Stimulated activated CD4-positive, alpha-beta T cell treated with anti-CD3 and anti-CD28 coated beads, Interleukin-4, amount 100 ng/mL, for 24 hours (primary cell): Measurements from ENCODE around the gene RAB6B.

ENCODE experiments used
- DNase-seq: peaks from one replicate; pipeline ENCODE4 v3.0.0-alpha.2; 2020

The RAB6B gene

DNA sequence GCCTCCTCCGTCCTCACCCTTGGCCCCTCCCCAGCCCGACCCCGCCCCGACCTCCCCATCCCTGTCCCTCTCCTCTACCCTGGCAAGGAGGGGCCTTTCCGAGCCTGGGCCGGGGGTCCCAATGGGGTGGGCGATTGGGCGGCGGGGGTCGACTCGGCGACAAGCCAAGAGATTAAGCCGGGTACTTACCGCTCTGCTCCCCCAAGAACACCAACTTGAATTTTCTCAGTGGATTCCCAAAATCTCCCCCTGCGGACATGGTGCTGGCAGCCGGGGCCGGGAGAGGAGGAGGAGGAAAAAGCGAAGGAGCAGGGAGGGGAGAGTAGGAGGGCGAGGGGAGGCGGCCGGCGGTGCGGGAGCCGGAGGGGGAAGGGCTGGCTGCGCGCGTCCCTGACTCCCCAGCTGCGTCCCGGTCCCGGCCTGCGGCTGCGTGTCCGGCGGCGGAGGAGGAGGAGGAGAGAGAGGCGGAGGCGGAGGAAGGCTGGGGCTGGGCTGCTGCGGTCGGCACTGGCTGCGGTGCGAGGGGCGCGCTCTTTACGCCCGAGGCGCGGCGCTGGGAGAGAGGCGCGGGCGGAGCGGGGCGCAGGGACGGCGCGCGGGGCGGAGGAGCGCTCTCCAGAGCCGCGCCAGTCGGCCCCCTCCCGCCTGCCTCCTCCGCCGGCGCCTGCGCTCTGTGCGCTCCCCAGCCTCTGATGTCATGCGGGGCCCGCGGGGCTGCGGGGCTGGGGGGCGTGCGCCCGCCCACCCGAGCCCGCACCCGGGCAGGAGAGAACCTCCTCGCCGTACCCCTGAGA, at the start of gene RAB6B:
Gene RAB6B (minus strand): TSS at position 675 of the 794 bp plus-strand sequence. CDS start 416 bp downstream, at position 259.
- DNase-seq = no peak

DNA sequence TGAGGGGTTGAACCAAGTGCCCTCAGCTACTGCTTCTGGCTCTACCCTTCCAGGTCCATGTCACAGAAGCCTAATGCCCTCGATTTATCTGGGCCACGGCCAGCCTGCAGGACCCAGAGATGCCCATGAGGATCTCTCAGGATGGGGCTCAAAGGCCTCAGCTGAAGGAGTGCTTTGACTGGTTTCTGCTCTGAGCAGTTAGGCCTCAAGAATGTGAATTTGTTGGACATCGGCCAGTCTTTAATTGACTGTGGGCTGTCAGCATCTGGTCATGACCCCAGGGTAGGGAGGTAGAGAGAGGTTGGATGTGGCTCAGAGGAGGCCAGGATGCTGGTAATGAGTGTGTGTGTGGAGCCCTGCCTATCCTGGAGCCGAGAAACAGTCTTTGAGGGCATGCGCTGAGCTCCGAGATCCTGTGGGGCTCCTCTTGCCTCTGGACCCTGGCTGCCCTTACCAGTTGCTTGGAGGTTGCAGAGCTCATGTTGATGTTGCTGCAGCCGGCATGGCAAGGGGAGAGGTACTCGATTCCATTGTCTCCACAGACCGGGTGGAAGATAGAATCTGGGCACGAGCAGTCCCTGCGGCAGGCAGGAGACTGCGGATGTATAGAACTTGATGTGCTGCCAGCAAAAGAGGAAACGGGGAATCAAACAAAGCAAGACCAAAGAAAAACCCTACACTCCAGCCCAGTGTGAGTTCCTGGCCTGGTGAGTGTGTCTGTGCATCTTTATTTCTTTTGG, 49.1 kb upstream of the RAB6B start:
- no peak for DNase-seq

- no peak for DNase-seq
Measured at GRCh38 chr3:133944181-133944580, 48.5 kb upstream of the RAB6B start.

DNA sequence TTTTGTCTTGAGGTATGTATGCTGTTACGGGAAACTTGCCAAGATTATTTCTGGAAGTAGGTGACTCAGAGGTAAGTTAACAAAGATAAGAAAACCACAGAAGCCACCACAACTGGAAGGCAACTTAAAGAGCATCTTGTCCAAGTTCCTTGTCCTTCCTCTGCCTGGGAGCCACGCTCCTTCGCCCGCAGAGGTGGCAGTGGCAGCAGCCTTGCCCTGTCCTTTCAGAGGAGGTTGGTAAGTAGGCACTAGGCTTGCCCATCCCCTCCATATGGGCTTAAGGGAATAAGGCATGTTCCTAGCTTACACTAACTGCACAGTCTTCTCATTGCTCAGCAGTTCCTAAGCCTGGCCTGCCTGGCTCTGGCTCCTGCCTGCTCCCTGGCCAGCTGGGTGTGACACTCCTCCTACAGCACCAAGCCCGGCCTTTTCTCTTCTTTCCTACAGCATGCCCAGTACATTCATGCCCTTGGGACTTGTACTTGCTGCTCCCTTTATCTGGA, 48.0 kb upstream of the RAB6B start:
- no peak for DNase-seq

DNA sequence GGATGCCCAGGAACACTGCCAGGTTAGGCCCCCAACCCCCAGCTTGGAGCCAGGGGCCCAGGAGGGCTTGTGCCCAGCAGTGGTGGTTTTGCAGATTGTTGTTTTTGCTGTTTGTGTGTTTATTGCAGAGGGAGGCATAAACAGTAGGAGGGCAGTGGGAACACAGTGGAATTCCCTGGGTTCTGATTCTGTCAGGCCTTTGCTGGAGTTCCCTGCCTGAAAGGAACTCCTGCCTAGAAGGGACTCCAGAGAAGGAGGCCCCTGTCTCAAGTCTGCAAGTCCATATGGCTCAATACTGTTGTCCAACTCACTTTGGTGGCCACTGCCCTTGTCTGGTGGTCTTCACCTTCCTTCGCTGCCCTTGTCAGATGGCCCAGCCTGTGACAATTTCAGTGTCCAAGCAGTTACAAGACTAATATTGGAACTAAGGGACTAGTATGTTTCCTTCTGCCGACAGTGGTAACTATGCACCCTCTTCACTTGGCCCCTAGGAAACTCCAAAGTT, 47.4 kb upstream of the RAB6B start:
- no peak for DNase-seq

GRCh38 chr3:133941415-133941821, 45.7 kb upstream of the RAB6B start:
- DNase-seq = no peak

- DNase-seq = no peak
Measured at GRCh38 chr3:133940536-133940935, 44.9 kb upstream of the RAB6B start.

DNA sequence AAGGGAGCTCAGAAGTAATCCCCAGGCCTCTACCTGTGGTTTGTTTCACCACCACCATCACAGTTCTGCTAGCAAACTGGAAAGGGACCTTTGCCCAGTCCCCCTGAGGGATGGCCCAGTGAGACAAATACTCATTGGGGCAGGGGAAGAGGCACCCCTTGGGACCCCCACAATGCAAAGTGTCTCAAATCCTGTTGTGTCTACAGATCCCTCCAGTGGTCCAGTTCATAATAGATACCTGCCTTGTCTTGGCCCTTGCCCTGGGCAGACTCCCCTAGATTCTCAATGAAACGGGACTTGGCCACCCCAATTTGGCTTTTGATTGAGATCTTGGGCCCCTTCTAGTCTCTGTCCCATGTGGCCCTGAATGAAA, 43.8 kb upstream of the RAB6B start:
- no peak for DNase-seq

DNA sequence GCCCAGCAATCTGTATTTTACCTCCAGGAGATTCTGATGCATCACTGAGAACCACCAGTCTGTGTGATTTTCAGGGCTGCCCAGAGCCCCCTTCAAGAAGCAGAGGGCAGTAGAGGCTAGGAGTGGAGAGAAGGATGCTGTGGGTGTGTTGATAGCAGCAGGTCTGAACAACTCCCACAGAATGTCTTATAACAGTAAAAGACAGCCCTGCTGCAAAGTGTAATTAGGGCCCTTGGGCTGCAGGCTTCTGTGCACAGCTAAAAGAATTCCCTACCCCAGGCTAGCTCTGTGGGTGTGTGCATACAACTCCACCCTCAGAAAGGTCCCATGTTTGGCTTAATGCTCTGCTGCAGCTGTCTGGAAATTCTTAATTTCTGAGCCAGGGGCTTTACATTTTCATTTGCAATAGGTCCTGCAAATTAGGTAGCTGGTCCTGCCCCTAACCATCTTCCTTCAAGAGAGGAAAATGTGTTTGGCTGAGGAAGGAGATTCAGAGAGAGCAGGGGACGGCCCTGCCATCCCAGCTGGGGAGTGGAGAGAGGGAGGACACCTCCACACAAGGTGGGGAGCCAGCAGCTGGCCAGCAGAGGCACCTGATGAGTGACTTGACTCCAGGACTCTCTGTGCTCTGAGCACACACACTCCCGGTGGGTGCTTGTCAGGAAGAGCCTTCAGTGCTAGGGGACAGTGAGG, 43.2 kb upstream of the RAB6B start:
- no peak for DNase-seq

- no peak for DNase-seq
Measured at GRCh38 chr3:133937756-133938601, 42.3 kb upstream of the RAB6B start.

GRCh38 chr3:133937061-133937686, 41.5 kb upstream of the RAB6B start:
- DNase-seq = no peak

- no peak for DNase-seq
Measured at GRCh38 chr3:133935843-133936769, 40.4 kb upstream of the RAB6B start.

GRCh38 chr3:133934996-133935842, 39.5 kb upstream of the RAB6B start:
- no peak for DNase-seq

DNA sequence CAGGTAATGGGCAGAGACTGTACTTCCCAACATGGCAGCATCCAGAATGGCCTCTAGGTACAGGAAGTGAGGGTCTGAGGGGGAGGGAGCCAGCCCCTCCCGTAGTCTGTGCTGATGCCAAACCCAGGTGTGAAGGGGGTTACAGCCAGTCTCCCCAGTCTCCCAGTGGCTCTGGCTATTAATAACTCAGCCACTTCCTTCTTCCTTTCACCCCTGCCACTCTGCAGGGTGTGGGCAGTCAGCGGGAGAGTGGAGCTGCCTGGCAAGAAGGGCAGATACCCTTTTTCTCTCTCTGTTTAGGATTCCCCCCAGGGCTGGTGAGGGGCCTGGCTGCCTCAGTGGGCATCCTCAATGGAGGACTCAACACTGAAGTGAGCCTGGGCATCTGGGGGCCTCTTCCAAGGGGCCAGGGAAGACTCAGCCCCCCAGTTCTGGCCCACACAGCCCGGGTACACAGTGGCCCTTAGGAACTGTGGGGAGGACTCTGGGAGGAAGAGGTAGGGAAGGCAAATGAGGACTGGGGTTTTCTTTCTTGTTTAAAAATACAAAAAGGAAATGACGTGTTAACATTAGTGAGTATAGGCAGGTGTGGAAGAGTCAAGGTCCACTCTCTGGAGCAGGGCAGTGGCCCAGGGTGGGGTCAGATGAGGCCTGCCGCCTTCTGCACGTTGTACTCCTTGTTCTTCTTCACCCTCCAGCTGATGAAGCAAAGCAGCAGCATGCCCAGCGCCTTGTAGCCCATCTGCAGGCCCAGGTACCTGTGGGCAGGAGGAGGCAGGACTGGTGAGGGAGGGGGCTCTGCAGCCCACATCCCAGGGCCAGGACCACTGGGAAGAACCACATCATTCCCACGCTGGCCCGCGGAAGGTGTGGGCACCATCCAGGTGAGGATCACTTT, 38.6 kb upstream of the RAB6B start:
- DNase-seq = no peak

GRCh38 chr3:133933097-133934024, 37.7 kb upstream of the RAB6B start:
- no peak for DNase-seq

DNA sequence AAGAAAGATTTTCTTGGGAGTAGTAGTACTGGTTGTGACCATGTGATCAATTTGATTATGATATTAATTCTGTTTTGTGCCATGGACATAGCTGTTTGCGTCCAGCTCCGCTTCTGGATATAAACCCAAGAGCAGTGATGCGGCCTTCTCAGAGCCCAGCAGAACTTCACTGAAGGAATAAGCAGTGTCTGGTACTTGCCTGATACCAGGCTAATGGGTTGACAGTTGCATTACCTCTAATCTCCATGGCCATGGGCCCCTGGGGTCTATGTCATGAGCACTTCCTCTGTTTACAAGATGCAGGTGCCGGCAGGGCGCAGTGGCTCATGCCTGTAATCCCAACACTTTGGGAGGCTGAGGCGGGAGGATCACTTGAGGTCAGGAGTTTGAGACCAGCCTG, 36.3 kb upstream of the RAB6B start:
- DNase-seq = no peak

GRCh38 chr3:133931084-133931483, 35.4 kb upstream of the RAB6B start:
- DNase-seq = no peak
